HPDE6-E6E7 (cell line): ENCODE results near the gene TMEM143.
"Not testable (repeated sequence)": the region's sequence is repeated elsewhere in the genome, so short reads cannot be mapped to it uniquely, and the experiment has no call there.

Experiments used
- DNase-seq: peaks from one replicate; pipeline ENCODE4 v3.0.0; 2011; ENCODE audit warnings: missing footprints; ENCODE audit errors: extremely low spot score

Gene TMEM143

DNA sequence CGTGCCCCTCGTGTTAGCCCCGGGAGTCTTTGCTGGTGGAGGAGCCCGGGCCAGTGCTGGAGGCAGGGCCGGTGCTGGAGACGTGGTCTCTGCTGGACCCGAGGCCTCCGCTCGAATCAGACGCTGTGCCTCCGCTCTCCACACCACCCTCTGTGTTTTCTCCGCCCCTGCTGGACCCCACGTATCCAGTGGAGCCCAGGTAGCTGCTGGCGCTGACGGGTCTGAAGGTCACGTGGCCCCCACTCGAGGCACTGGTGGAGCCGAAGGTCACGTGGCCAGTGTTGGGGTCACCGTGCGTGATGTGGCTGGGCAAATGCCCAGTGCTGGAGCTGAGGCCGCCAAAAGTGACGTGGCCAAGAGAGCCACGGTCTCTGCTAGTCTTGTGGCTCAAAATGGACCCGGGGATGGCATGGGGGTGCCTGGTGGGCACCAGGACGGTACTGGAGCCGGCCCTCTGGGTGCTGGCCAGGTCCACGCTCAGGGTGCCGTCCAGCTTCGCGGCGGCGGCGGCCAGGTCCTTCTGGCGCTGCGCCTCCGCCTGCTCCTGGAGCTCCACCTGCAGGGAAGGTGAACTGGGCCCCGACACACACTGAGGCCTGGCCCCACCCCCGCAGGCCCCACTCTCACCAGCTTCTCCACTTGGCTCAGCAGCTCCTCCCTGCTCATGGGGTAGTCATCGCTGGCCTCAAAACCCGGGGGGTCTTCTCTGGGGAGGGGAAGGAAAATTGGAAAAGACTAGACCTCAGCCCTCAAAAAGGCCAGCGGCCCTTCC, 66.6 kb downstream of the TMEM143 start:
- no peak for DNase-seq

DNA sequence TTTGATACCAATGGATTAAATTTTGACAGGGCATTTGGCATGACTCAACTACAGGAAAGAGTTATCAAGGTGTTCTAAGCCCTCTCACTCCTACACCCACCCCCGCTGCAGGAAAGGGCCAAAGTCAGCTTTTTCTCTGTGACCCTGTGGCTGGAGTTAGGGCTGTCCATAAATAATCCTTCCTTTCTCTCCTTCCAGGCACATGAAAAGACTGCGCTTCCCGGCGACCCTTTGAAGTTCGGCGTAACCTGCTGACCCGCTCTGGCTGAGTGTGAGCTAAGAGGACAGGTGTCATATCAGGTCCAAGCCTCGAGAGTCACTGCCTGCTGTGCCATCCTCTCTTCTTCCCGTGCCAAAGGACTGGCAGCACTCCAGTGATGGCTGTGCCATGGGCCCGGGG, 68.3 kb downstream of the TMEM143 start:
- DNase-seq, result no peak

DNA sequence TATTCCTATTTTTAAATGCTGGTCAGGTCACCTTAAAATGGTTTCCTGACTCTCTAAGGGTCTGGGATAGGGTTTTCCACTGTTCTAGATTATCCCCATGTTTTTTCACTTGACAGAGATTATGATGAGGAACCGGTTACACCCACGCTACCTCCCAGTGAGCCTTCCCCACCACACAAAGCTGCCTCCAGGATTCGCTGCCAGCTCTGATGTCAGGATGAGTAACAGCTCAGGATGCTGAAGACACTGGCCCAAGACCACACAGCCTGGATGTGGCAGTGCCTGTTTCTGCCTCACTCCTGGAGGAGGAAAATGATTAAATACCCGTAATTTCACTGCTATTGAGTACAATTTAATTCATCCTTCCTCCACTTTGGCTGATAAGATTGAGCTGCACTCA, 70.9 kb downstream of the TMEM143 start:
- peak; percentile 43 for DNase-seq

DNA sequence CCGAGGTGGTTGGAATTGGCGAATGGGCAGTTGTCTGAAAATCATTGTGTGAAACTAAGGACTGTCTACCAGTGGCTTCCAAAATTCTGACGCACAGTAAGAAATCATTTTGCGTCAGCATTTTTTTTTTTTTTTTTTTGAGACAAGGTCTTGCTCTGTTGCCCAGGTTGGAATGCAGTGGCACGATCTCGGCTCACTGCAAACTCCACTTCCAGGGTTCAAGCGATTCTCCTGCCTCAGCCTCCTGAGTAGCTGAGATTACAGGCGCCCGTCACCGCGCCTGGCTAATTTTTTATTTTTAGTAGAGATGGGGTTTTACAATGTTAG, 72.3 kb downstream of the TMEM143 start:
- DNase-seq, result not testable (repeated sequence)

DNA sequence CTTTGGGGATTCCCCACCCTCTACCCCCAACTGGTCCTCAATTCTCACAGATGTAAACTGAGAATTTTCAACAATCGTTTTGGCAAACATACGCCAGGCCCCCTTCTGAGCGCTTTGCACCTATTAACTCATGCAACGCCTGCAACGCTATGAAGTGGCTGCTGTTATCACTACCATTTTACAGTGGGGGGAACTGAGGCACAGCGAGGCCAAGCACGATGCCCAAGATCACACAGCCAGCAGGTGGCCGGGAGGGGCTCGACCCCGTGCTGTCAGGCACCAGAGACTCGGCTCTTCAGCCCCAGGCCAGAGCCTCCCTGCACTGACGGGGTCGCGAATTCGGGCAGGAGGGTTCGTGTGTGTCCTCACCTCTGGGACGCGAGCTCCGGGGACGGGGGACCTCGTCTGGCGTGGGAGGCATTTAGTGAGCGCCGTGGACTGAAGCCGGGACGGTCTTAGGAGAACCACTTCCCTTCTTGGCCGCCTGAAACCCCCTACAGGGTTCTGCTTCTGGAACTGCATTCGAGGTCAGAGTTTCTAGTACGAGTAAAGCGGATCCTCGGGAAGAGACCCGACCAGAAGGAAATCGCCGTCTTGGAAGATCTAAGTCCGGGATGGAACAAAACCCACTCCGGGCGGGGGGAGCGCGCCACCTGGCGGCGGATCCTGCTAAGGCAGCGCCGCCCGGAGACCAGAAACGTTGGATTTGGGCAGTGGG, 72.8 kb downstream of the TMEM143 start:
- peak; percentile 60 for DNase-seq

DNA sequence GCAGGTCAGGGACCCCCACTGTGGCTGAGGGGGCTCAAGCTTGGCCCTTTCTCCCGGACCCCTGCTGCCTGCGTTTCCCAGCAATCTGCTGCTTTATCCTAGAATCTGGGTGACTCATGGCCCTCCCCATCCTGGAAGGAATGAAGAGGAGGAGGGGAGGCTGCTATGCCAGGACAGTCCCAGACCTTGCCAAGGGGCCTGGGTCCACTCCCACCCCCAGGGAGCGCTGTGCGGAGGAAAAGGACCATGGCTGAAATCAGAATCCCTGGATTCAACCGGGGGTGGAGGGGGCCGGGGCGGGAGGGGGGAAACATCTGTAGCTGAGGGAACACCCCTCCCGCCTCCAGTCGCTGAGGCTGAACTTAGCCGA, 73.4 kb downstream of the TMEM143 start:
- DNase-seq, result no peak

DNA sequence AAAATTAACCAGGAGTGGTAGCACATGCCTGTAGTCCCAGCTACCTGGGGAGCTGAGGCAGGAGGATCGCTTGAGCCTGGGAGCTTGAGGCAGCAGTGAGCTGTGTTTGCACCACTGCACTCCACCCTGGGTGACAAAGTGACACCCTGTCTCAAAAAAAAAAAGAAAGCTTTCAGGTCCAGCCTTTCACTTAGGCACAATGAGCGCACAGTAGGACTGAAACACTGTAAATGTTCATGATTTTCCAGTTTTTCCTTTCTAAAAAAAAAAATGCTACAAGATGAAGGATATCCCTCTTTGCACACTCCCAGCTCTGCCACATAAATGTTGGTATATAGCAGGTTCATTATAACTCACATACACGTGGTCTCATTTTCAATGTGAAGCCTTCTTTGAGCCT, 76.0 kb downstream of the TMEM143 start:
- no peak for DNase-seq

DNA sequence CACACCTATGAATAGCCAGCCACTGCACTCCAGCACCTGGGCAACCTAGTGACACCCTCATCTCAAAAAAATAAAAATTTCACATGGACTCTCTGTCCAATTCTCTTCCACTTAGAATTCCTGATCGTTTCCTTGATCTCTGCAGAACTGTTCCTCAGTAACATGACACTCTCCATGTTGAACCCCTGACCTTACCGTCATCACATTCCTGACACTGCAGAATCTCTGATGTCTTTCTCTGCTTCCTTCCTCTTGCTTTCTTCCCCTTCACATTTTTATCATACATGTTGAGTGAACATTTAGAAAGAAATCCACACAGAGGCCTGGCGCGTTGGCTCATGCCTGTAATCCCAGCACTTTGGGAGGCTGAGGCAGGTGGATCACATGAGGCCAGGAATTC, 78.8 kb downstream of the TMEM143 start:
- DNase-seq, result no peak

DNA sequence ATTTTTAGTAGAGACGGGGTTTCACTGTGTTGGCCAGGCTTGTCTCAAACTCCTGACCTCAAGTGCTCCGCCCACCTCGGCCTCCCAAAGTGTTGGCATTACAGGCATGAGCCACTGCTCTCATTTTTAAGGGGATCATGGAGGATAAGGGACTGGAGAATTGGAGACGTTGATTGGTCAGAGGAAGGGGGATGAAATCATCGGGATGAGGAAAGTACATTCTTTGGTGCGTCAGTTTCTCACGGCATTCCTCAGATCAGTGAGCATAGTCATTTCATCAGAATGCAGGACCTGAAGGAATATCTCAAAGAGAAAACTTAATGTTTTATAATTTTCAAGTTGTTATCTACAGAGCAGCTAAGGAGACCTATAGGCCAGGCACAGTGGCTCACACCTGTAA, 79.8 kb downstream of the TMEM143 start:
- no peak for DNase-seq
